T-cell (primary cell): ENCODE data around the gene ITPR3. TPM values are rescaled to one million over a fixed set of nuclear protein-coding genes. Genes with fewer than 3 reads are reported as not detected.

Source experiments
- ATAC-seq, 4 experiments: fragments of 200-7000 bp in 3 of 4; fragments of 150-1000 bp in 1 of 4; cut with Tn5 transposase; replicated peaks in 1 of 4; 1 replicate in 3 of 4; 2 replicates in 1 of 4; pipeline ENCODE4 v1.10.0; 2021; ENCODE audit warnings: moderate library complexity in 3 of 4, mild to moderate bottlenecking in 2 of 4, moderate number of reproducible peaks in 1 of 4
- CTCF ChIA-PET, 2 donors: fragments of 300-600 bp; sonication (Branson Sonifier 250); formaldehyde crosslinking; loops; one replicate each; lab custom pipeline; 2022; ENCODE audit warnings: antibody characterized with exemption in 2 of 2; lab: Charles Lee
- POLR2A ChIA-PET, 2 donors: fragments of 300-600 bp; sonication (Branson Sonifier 250); formaldehyde crosslinking; loops; one replicate each; lab custom pipeline; 2022; ENCODE audit warnings: antibody characterized with exemption in 2 of 2; lab: Charles Lee
- DNase-seq, 35 experiments: peaks; one replicate each; pipeline versions ENCODE4 v3.0.0 to v3.0.0-alpha.2; 2013 to 2023
- H3K27ac ChIP-seq: one replicate; pipeline ENCODE4 v1.5.1; 2013; ENCODE audit warnings: low read length
- H3K27me3 ChIP-seq, 2 experiments: replicated peaks in 1 of 2; 1 replicate in 1 of 2; 2 replicates in 1 of 2; pipeline versions ENCODE4 v1.6.1 to v1.7.0; 2013; ENCODE audit warnings: low read length in 1 of 2, mixed read lengths in 1 of 2; ENCODE audit not compliant: control insufficient read depth in 2 of 2, insufficient read depth in 2 of 2; ENCODE audit errors: extremely low read depth in 1 of 2
- H3K36me3 ChIP-seq, 2 donors: 1 replicate in 1 of 2; 2 replicates in 1 of 2; pipeline versions ENCODE4 v1.6.1 to v1.7.0; 2013; ENCODE audit warnings: low read length in 1 of 2; ENCODE audit not compliant: control insufficient read depth in 2 of 2, insufficient read depth in 1 of 2; ENCODE audit errors: extremely low read depth in 1 of 2
- H3K4me1 ChIP-seq, 2 experiments: 1 replicate in 1 of 2; 2 replicates in 1 of 2; pipeline versions ENCODE4 v1.6.1 to v1.7.0; 2013; ENCODE audit warnings: low read length in 2 of 2, mixed read lengths in 1 of 2; ENCODE audit not compliant: insufficient read depth in 2 of 2, control insufficient read depth in 1 of 2; ENCODE audit errors: extremely low read depth in 1 of 2
- H3K4me3 ChIP-seq, 2 donors: 1 replicate in 1 of 2; 2 replicates in 1 of 2; pipeline versions ENCODE4 v1.5.1 to v1.7.0; 2013; ENCODE audit warnings: mild to moderate bottlenecking in 2 of 2, low read length in 1 of 2, moderate library complexity in 1 of 2; ENCODE audit not compliant: control insufficient read depth in 1 of 2; ENCODE audit errors: extremely low read depth in 1 of 2
- H3K9me3 ChIP-seq: 2 replicates; pipeline ENCODE4 v1.7.0; 2013
- H3K27ac Mint-ChIP-seq, 2 donors: one replicate each; pipeline ENCODE4 v1.8.0; 2020 to 2021; ENCODE audit warnings: mild to moderate bottlenecking in 2 of 2, mixed read lengths in 2 of 2
- H3K27me3 Mint-ChIP-seq, 2 donors: one replicate each; pipeline ENCODE4 v1.8.0; 2021 to 2022; ENCODE audit warnings: mixed read lengths in 2 of 2
- H3K36me3 Mint-ChIP-seq: one replicate; pipeline ENCODE4 v1.8.0; 2021; ENCODE audit warnings: mixed read lengths
- H3K4me1 Mint-ChIP-seq, 3 donors: one replicate each; pipeline ENCODE4 v1.8.0; 2020 to 2022; ENCODE audit warnings: mixed read lengths in 3 of 3, mild to moderate bottlenecking in 1 of 3
- H3K4me3 Mint-ChIP-seq, 3 donors: one replicate each; pipeline ENCODE4 v1.8.0; 2020 to 2022; ENCODE audit warnings: mild to moderate bottlenecking in 3 of 3, mixed read lengths in 3 of 3, moderate library complexity in 3 of 3
- H3K9me3 Mint-ChIP-seq, 3 donors: one replicate each; pipeline ENCODE4 v1.8.0; 2020 to 2022; ENCODE audit warnings: mixed read lengths in 3 of 3
- WGBS: methylation state at CpG from one replicate; pipeline ENCODE4 v1.1.5; 2013; ENCODE audit warnings: missing lambda C conversion rate; ENCODE audit not compliant: insufficient coverage; 5-methylcytosine and 5-hydroxymethylcytosine counted together
- total RNA-seq, 35 experiments: library from RNA in 6 of 35; stranded (reverse) in 6 of 35; fragments of 120-200 nt in 1 of 35; gene quantifications; one replicate each; pipeline versions ENCODE4 v1.2.1 to v1.2.4 and lab custom pipeline; 2013 to 2026

ITPR3 gene
- total RNA-seq, 5 donors from 2014 or later (not counting 1 experiment from before 2014, with no cell fraction given): 49.2 to 63.6 (median 62.4) TPM

DNA sequence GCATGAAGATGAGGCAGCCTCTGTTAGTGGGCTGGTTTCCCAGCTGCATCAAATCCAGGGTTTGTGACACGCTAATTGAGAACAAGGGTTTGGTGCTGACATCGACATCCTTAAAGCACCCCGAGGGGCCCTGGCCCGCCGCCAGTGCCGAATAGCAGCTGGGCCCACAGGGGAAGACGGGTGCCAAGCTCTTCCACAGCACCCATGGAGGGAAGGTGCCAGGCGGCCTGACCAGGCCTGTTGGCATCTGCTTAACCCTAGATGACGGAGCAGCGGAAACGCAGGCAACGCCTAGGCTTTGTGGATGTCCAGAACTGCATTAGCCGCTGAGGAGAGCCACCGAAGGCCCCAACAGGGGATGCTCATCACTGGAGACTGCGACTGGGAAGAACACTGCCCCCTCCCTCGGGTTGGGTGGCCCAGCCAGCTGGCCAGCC lies 74.3 kb downstream of the ITPR3 start:
- no peak for ATAC-seq
- POLR2A ChIA-PET: no interaction called here
- H3K36me3 Mint-ChIP-seq: peaks cover 40% of the 10 kb centered on the region
- H3K27me3 Mint-ChIP-seq: no peaks in the 10 kb centered on the region
- peaks cover 7 to 59% of the 10 kb centered on the region in 2 donors for H3K36me3 ChIP-seq
- H3K27me3 ChIP-seq: no peaks in the 10 kb centered on the region
- CTCF ChIA-PET: no interaction called here
- 95% methylated on average over 16 of the region's 16 CpGs for WGBS
- no peak overlapping the region for H3K4me3 ChIP-seq
- H3K9me3 Mint-ChIP-seq: no peaks in the 10 kb centered on the region
- no peaks in the 10 kb centered on the region for H3K9me3 ChIP-seq
- H3K4me1 ChIP-seq: peaks cover 70 to 80% of the 10 kb centered on the region in 2 experiments
- peaks cover 63 to 87% (median 78%) of the 10 kb centered on the region in 3 donors for H3K4me1 Mint-ChIP-seq
- peak overlapping the region; percentile 92 for H3K27ac ChIP-seq
- peak overlapping the region in 1 of 3 donors; percentile 71 for H3K4me3 Mint-ChIP-seq
- no peak for DNase-seq
- peak overlapping the region; percentile 96 for H3K27ac Mint-ChIP-seq

GRCh38 chr6:33696076-33696475 lies 75.0 kb downstream of the ITPR3 start:
- Histone ChIP-seq H3K27ac (peak overlapping the region; percentile 92), H3K27me3 (no peaks in the 10 kb centered on the region), H3K4me1 (peaks cover 70 to 82% of the 10 kb centered on the region in 2 experiments), H3K36me3 (peaks cover 7 to 53% of the 10 kb centered on the region in 2 donors), H3K4me3 (no peak overlapping the region), H3K9me3 (no peaks in the 10 kb centered on the region)
- Mint-ChIP-seq H3K4me1 (peaks cover 64 to 88% (median 81%) of the 10 kb centered on the region in 3 donors), H3K9me3 (no peaks in the 10 kb centered on the region), H3K27me3 (no peaks in the 10 kb centered on the region), H3K27ac (peak overlapping the region; percentile 96), H3K4me3 (peak overlapping the region in 2 of 3 donors; percentile 63 to 71), H3K36me3 (peaks cover 36% of the 10 kb centered on the region)
- ChIA-PET POLR2A (interaction anchor here in 1 of 2 donors (0.6 kb wide), 1 partner anchor 99 kb away, joined by 3 read pairs; no protein-coding TSS in a partner anchor), CTCF (no interaction called here)
- 86% methylated on average over 4 of the region's 10 CpGs for WGBS
- DNase-seq: no peak
- ATAC-seq: no peak

GRCh38 chr6:33696548-33697518 lies 75.7 kb downstream of the ITPR3 start:
- ATAC-seq: peak; percentile 44 to 60 (median 54)
- peaks cover 66 to 75% of the 10 kb centered on the region in 2 experiments for H3K4me1 ChIP-seq
- WGBS: 20% methylated on average over 14 of the region's 15 CpGs
- ChIA-PET POLR2A (interaction anchor here in 1 of 2 donors (0.6 kb wide), 1 partner anchor 100 kb away, joined by 3 read pairs; no protein-coding TSS in a partner anchor), CTCF (interaction anchor here in 1 of 2 donors (0.8 kb wide), 1 partner anchor 15 kb away, joined by 3 read pairs; the partner anchor contains the start of gene UQCC2)
- peak overlapping the region in 1 of 2 donors; percentile 19 for H3K4me3 ChIP-seq
- Mint-ChIP-seq H3K36me3 (peaks cover 29% of the 10 kb centered on the region), H3K4me1 (peaks cover 64 to 80% (median 78%) of the 10 kb centered on the region in 3 donors), H3K27ac (peak overlapping the region; percentile 96), H3K9me3 (no peaks in the 10 kb centered on the region), H3K4me3 (peak overlapping the region; percentile 22 to 71 (median 63)), H3K27me3 (no peaks in the 10 kb centered on the region)
- DNase-seq: peak in 26 of 35 experiments; percentile 8 to 66 (median 32)
- no peaks in the 10 kb centered on the region for H3K9me3 ChIP-seq
- no peaks in the 10 kb centered on the region for H3K27me3 ChIP-seq
- H3K36me3 ChIP-seq: peaks cover 3 to 45% of the 10 kb centered on the region in 2 donors
- H3K27ac ChIP-seq: peak overlapping the region; percentile 92

- DNase-seq (no peak), ATAC-seq (no peak)
- Mint-ChIP-seq H3K9me3 (no peaks in the 10 kb centered on the region), H3K4me1 (peaks cover 61 to 76% (median 68%) of the 10 kb centered on the region in 3 donors), H3K36me3 (peaks cover 24% of the 10 kb centered on the region), H3K27ac (peak overlapping the region; percentile 96), H3K4me3 (peak overlapping the region in 1 of 3 donors; percentile 71), H3K27me3 (no peaks in the 10 kb centered on the region)
- CTCF ChIA-PET: interaction anchor here in 1 of 2 donors (0.8 kb wide), 1 partner anchor 14 kb away, joined by 3 read pairs; the partner anchor contains the start of gene UQCC2
- H3K9me3 ChIP-seq: no peaks in the 10 kb centered on the region
- peak overlapping the region; percentile 92 for H3K27ac ChIP-seq
- peaks cover 0 to 40% of the 10 kb centered on the region in 2 donors for H3K36me3 ChIP-seq
- H3K4me1 ChIP-seq: peaks cover 56 to 65% of the 10 kb centered on the region in 2 experiments
- H3K4me3 ChIP-seq: no peak overlapping the region
- POLR2A ChIA-PET: no interaction called here
- H3K27me3 ChIP-seq: no peaks in the 10 kb centered on the region
- 92% methylated on average over 10 of the region's 10 CpGs for WGBS
Observed at GRCh38 chr6:33697845-33698244, 76.7 kb downstream of the ITPR3 start.

GRCh38 chr6:33698494-33698893 lies 77.4 kb downstream of the ITPR3 start:
- ChIA-PET CTCF (no interaction called here), POLR2A (no interaction called here)
- Mint-ChIP-seq H3K4me1 (peaks cover 54 to 69% (median 61%) of the 10 kb centered on the region in 3 donors), H3K36me3 (peaks cover 23% of the 10 kb centered on the region), H3K4me3 (peak overlapping the region in 1 of 3 donors; percentile 71), H3K9me3 (no peaks in the 10 kb centered on the region), H3K27ac (peak overlapping the region; percentile 55 to 71), H3K27me3 (no peaks in the 10 kb centered on the region)
- Histone ChIP-seq H3K27ac (no peak overlapping the region), H3K4me1 (peaks cover 50 to 58% of the 10 kb centered on the region in 2 experiments), H3K27me3 (no peaks in the 10 kb centered on the region), H3K36me3 (peaks cover 0 to 34% of the 10 kb centered on the region in 2 donors), H3K9me3 (no peaks in the 10 kb centered on the region), H3K4me3 (no peak overlapping the region)
- ATAC-seq (no peak), DNase-seq (no peak)
- WGBS: 80% methylated on average over 5 of the region's 10 CpGs

- CTCF ChIA-PET: interaction anchor here in 1 of 2 donors (0.6 kb wide), 1 partner anchor 125 kb away, joined by 3 read pairs; no protein-coding TSS in a partner anchor
- H3K4me3 ChIP-seq: no peak overlapping the region
- ATAC-seq (no peak), DNase-seq (no peak)
- Mint-ChIP-seq H3K27me3 (no peaks in the 10 kb centered on the region), H3K9me3 (no peaks in the 10 kb centered on the region), H3K4me3 (no peak overlapping the region), H3K27ac (peak overlapping the region; percentile 65 to 80), H3K36me3 (peaks cover 21% of the 10 kb centered on the region), H3K4me1 (peaks cover 48 to 65% (median 55%) of the 10 kb centered on the region in 3 donors)
- H3K9me3 ChIP-seq: no peaks in the 10 kb centered on the region
- peaks cover 45 to 52% of the 10 kb centered on the region in 2 experiments for H3K4me1 ChIP-seq
- POLR2A ChIA-PET: no interaction called here
- peaks cover 0 to 30% of the 10 kb centered on the region in 2 donors for H3K36me3 ChIP-seq
- WGBS: 72% methylated on average over 6 of the region's 8 CpGs
- no peak overlapping the region for H3K27ac ChIP-seq
- H3K27me3 ChIP-seq: no peaks in the 10 kb centered on the region
Observed at GRCh38 chr6:33699131-33699530, 78.0 kb downstream of the ITPR3 start.
